HG02852 (cell line): ENCODE measurements around the gene ABLIM2.
"Not testable (repeated sequence)": the region's sequence is repeated elsewhere in the genome, so short reads cannot be mapped to it uniquely, and the experiment has no call there.

Source experiments
- ATAC-seq: cut with Tn5 transposase; IDR thresholded peaks from one replicate; pipeline ENCODE4 v1.9.1; 2021; ENCODE audit warnings: mild to moderate bottlenecking, moderate library complexity; ENCODE audit not compliant: unreplicated experiment

ABLIM2 gene

DNA sequence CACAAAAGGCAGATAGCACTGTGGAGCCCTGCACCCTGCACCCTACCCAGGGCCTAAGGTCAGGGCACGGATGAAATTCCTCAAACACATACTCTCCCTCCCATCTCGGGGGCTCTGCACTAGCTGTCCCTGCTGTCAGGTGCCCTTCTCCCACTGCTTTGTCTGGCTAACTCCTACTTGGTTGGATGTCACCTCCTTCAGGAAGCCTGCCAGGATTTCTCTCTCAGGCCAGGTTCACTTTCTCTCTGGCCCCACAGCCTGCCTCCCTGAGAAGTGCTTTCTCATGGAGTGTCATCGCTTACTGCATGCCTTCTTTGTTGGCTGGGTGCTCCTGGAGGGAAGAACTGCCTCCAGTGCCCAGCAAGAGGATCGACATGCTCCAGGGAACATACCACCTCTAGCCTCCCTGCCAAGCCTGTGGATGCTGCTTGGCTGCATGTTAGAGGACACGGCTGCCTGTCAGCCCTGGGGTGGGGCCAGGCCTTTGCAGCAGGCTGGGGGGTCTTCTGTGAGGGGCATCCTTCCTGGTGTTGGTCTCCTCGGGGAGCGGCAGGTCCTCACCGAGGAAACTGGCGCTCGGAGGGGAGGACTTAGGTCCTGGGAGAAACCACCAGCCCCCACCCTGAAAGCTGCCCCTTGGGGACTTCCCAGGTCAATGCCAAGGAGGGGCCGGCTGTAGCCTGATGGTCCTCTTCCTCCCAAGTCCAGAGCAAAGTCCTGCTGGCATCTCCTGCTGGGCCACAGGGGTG is 15.0 kb downstream of the ABLIM2 start:
- no peak for ATAC-seq

GRCh38 chr4:8142556-8142955 is 16.1 kb downstream of the ABLIM2 start:
- no peak for ATAC-seq

- ATAC-seq = no peak
These were observed 16.7 kb downstream of the ABLIM2 start for GRCh38 chr4:8141935-8142334.

DNA sequence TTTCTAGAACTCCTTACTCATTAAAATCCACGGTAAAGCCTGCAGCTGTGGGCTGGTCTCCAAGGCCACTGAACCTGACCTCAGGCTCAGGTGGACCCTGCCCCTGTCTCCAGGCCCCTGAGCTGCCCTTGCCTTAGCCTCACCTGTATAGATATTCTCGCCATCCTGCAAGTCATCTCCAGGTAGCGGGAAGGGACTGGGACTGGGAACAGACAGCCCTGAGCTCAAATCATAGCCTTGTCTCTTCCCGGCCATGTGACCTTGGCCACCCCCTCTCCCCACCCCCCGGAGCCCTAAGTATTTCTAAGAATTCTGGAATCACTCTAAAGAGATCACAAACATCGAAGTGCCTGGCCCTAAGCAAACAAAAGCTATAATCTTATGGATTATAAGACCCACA is 17.7 kb downstream of the ABLIM2 start:
- ATAC-seq = no peak

- ATAC-seq = not testable (repeated sequence)
These were observed 18.9 kb downstream of the ABLIM2 start for GRCh38 chr4:8139726-8140125.

GRCh38 chr4:8136972-8137710 is 21.5 kb downstream of the ABLIM2 start:
- no peak for ATAC-seq

- ATAC-seq = no peak
These were observed 22.1 kb downstream of the ABLIM2 start for GRCh38 chr4:8136529-8136928.

DNA sequence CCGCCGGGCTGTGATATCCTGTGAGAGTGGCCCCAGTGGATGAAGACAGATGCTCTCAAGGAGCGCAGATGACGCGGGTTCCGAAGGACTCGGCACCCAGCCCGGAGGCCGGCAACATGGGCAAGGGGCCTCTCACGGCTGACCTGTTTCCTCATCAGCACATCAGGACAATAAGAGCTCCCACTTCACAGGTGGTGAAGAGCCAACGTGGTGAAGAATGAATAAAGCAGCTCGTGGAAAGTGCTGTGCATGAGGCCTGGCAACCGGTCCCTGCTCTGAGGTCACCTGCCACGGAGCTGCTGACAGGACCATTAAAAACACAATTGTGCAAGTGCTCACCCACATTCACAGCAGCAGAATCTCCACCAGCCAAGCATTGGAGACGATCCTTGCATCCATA is 22.9 kb downstream of the ABLIM2 start:
- ATAC-seq = no peak

DNA sequence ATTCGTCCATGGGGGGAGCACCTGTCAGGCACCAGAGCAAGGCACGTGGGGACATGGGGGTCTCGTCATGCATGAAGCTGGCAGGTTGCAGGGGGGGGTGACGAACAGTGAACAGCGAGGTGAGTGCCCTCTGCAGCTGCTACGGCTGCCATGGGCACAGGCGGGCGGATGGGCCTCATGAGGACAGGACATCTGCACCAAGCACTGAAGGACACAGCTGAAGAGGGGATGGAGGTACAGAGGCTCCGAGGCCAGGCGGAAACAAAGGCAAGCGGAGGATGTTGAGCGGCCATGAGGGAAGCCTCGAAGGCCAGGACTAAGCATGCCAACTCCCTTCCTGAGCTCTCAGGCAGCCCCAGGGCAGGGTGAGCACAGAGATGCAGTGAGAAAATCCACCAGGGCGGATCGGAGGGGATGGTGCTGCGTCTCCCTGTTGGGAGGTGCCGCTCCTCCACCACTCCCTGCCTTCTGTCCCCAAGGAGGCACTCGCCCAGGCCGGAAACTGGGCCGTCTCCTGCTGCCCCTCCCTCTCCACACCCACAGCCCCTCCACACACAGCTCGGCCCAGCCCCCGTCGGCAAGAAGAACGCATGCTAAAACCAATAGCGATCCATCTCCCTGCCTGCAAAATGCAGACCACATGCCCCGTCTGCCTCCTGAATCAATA is 24.6 kb downstream of the ABLIM2 start:
- no peak for ATAC-seq

DNA sequence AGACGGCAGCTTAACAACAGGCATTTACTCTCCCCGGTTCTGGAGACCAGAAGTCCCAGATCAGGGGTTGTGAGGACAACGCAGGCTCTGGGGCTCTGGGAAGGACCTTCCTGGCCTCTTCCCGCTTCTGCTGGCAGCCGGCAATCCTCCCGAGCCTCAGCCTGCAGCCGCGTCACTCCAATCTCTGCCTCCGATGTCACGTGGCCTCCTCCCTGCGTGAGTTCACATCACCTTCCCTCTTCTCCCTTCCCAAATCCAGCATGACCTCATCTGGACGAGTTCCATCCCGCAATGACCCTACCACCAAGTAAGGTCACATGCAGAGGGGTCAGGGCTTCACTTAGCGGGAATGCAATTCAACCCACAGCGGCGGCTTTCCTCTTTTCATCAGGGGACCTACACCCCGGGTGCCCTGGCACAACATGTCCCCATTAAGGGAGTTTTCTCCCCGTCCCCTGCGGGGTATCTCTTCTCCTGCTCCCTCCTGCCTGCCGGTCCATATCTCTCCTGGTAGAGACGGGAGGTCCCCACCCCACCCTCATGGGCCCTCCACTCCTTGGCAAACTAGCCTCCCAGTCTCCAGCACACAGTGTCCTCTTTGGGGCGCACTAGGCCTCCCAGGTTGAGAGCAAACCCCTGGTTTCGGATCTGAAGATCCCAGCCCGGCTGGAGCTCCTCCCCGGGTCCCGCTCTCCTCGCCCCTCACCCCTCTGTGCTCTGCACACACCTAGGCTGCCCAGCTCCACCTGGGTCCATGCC is 25.5 kb downstream of the ABLIM2 start:
- ATAC-seq = no peak

GRCh38 chr4:8132400-8132799 is 26.2 kb downstream of the ABLIM2 start:
- ATAC-seq = no peak

DNA sequence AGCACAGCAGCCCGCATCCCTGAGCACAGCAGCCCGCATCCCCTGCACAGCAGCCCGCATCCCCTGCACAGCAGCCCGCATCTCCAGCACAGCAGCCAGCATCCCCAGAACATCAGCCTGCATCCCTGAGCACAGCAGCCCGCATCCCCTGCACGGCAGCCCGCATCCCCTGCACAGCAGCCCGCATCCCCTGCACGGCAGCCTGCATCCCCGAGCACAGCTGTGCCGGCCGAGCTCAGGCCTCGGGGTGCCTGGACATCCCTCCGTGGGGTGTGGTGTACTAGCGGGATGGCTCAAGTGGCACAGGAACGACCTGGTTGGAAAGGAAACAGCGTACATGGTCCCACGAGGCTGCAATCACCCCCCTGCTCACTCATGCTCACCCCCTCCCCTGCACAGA is 26.8 kb downstream of the ABLIM2 start:
- ATAC-seq = no peak

GRCh38 chr4:8131210-8131609 is 27.4 kb downstream of the ABLIM2 start:
- no peak for ATAC-seq

DNA sequence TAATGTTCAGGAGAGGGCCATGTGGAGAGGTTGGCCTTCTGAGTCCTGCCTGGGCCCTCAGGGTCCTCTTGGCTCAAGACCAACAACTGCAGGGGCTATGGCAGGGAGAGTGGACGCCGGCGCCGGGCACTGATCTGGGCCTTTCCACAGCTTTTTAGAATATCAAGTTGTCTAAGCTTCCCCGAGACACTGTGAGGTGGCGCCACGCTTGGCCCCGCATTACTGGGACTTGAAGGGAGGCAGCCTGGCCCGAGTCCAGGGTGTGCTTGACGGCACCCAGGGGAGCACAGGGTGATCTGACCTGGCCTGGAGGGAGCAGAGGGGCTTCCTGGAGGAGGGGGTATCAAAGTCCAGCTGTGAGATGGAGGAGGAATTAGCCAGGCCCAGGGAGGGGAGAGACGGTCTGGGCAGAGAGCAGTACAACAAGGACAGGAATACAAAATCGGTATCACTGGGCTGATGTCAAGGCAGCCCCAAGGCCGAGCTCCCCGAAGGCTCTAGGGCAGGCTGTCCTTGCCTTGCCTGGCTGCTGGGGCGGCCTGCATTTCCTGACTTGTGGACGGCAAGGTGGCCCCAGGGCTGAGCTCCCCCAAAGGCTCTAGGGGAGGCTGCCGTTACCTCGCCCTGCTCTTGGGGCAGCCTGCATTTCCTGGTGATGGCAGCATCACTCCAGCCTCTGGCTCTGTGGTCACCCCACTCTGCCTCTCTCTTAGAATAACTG is 28.1 kb downstream of the ABLIM2 start:
- ATAC-seq = no peak

- no peak for ATAC-seq
These were observed 28.8 kb downstream of the ABLIM2 start for GRCh38 chr4:8129785-8130184.

DNA sequence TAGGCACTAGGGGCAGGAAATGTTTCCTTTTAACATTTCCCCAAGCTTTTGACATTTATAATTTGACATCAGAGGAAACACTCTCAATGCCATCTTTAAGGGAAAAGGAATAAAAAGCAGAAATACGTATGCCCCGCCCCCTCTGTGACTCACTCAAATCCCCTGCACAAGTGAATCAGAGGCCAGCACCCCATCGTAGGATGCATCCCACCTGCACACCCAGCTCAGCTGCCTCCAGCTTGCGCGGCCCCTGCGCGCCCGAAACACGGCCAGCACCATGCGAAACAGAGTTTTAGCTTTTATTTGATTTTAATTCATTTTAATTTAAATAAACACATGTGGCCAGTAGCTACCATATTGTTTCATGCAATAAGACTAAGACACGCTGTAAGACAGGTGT is 29.5 kb downstream of the ABLIM2 start:
- no peak for ATAC-seq

- ATAC-seq = no peak
These were observed 30.3 kb downstream of the ABLIM2 start for GRCh38 chr4:8128100-8128856.

- ATAC-seq = no peak
These were observed 31.4 kb downstream of the ABLIM2 start for GRCh38 chr4:8127051-8127826.

DNA sequence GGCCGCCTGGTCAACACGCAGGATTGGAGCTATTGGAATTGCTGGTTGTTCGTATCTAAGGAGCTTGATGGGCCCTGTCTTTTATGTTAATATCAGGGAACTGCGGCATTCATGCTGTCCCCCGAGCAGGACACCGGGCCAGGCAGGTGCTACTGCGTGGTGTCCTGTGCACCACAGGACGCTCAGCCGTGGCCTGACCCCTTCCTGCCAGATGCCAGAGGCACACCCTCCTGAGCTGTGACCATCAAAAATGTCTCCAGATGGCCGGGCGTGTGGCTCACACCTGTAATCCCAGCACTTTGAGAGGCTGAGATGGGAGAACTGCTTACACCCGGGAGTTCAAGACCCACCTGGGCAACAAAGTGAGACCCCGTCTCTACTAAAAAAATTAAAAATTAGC is 32.1 kb downstream of the ABLIM2 start:
- ATAC-seq = no peak
